Esophagus muscularis mucosa (tissue), 4 donors: ENCODE data around the gene FAM131A. TPM values are rescaled to one million over a fixed set of nuclear protein-coding genes. Genes with fewer than 3 reads are reported as not detected.
A peak's percentile ranks its signal among the peaks of the same experiment; 100 is the strongest.

Source experiments
- DNase-seq: peaks from one replicate; pipeline ENCODE4 v3.0.0-alpha.2; 2017; ENCODE audit errors: extremely low spot score
- H3K27ac ChIP-seq, 4 donors: fragments of 200-600 bp; sonication (generic); replicated peaks in 1 of 4; 1 replicate in 3 of 4; 2 replicates in 1 of 4; pipeline ENCODE4 v1.5.1; 2016 to 2019; ENCODE audit warnings: mild to moderate bottlenecking in 1 of 4
- H3K27me3 ChIP-seq, 4 donors: fragments of 200-600 bp; sonication (generic); one replicate each; pipeline versions ENCODE4 v1.5.1 to v1.6.0; 2016 to 2019
- H3K36me3 ChIP-seq, 4 donors: fragments of 200-600 bp; sonication (generic); one replicate each; pipeline ENCODE4 v1.5.1; 2016 to 2019
- H3K4me1 ChIP-seq, 4 donors: fragments of 200-600 bp; sonication (generic); one replicate each; pipeline ENCODE4 v1.5.1; 2016 to 2019
- H3K4me3 ChIP-seq, 4 donors: fragments of 200-600 bp; sonication (generic); 1 replicate in 2 of 4; 2 replicates in 2 of 4; pipeline ENCODE4 v1.5.1; 2016 to 2019; ENCODE audit warnings: mild to moderate bottlenecking in 4 of 4, moderate library complexity in 1 of 4
- H3K9me3 ChIP-seq, 4 donors: fragments of 200-600 bp; sonication (generic); 1 replicate in 3 of 4; 2 replicates in 1 of 4; pipeline ENCODE4 v1.5.1; 2016 to 2019
- CTCF ChIP-seq, 3 experiments: fragments of 200-600 bp in 2 of 3; fragments of 450-650 bp in 1 of 3; sonication (generic) in 2 of 3; IDR thresholded peaks; one replicate each; pipeline ENCODE4 v1.5.1; 2017 to 2019; ENCODE audit warnings: antibody characterized with exemption in 3 of 3, mild to moderate bottlenecking in 2 of 3, moderate library complexity in 1 of 3
- EP300 ChIP-seq: sonication (generic); formaldehyde crosslinking; IDR thresholded peaks from one replicate; pipeline ENCODE4 v1.6.1; 2017; ENCODE audit warnings: antibody characterized with exemption
- POLR2A ChIP-seq: fragments of 450-650 bp; IDR thresholded peaks from one replicate; pipeline ENCODE4 v1.6.1; 2017; ENCODE audit warnings: antibody characterized with exemption, moderate library complexity, mild to moderate bottlenecking, low read depth
- POLR2AphosphoS5 ChIP-seq, 2 donors: sonication (generic); formaldehyde crosslinking; IDR thresholded peaks; one replicate each; pipeline ENCODE4 v1.6.1; 2017; ENCODE audit warnings: antibody characterized with exemption in 2 of 2
- WGBS: methylation state at CpG from one replicate; pipeline ENCODE4 v1.1.5; 2018; 5-methylcytosine and 5-hydroxymethylcytosine counted together
- intact Hi-C: fragments of 100-400 bp; cut with DNase I; formaldehyde crosslinking; loops from one replicate; pipeline ENCODE4 v1.15.1; 2023
- total RNA-seq, 4 donors: library from RNA; depleted of rRNA; stranded (reverse); fragments of >200 nt; gene quantifications; one replicate each; pipeline versions ENCODE4 v1.1.0 to v1.2.1, GENCODE V29; 2016

Gene FAM131A
- total RNA-seq, 4 donors from 2014 or later, result 40.3 to 71.0 (median 59.9) TPM

GRCh38 chr3:184344579-184345316 is 7.3 kb downstream of the FAM131A start:
- intact Hi-C loops, result loop anchor here (5.0 kb wide), 1 partner anchor 42 kb away; no protein-coding TSS in a partner anchor
- DNase-seq, result no peak
- Histone ChIP-seq H3K36me3 (peaks cover 27 to 58% (median 53%) of the 10 kb centered on the region in 4 donors), H3K9me3 (no peaks in the 10 kb centered on the region), H3K4me3 (no peak overlapping the region), H3K27me3 (no peaks in the 10 kb centered on the region), H3K27ac (peak overlapping the region in 1 of 4 donors; percentile 51), H3K4me1 (peaks cover 7 to 32% (median 17%) of the 10 kb centered on the region in 4 donors)
- WGBS, result 86% methylated on average over 21 of the region's 24 CpGs
- TF ChIP-seq POLR2A, result no peak
- no peak for TF ChIP-seq EP300
- TF ChIP-seq POLR2AphosphoS5 (IDR thresholded peaks at IDR 0.05), result no peak
- no peak for TF ChIP-seq CTCF (IDR thresholded peaks at IDR 0.05)

- intact Hi-C loops, result no loop called here
- 53% methylated on average over 14 of the region's 14 CpGs for WGBS
- Histone ChIP-seq H3K9me3 (no peaks in the 10 kb centered on the region), H3K27ac (peak overlapping the region; percentile 25 to 51 (median 43)), H3K27me3 (no peaks in the 10 kb centered on the region), H3K4me1 (peaks cover 4 to 28% (median 12%) of the 10 kb centered on the region in 4 donors), H3K4me3 (no peak overlapping the region), H3K36me3 (peaks cover 27 to 58% (median 53%) of the 10 kb centered on the region in 4 donors)
- no peak for DNase-seq
- TF ChIP-seq CTCF (IDR thresholded peaks at IDR 0.05), result peak in 2 of 3 experiments; percentile 22 to 39
- TF ChIP-seq POLR2AphosphoS5 (IDR thresholded peaks at IDR 0.05), result peak; percentile 45 to 55
- no peak for TF ChIP-seq POLR2A
Measured at GRCh38 chr3:184345317-184346144, 8.1 kb downstream of the FAM131A start.

DNA sequence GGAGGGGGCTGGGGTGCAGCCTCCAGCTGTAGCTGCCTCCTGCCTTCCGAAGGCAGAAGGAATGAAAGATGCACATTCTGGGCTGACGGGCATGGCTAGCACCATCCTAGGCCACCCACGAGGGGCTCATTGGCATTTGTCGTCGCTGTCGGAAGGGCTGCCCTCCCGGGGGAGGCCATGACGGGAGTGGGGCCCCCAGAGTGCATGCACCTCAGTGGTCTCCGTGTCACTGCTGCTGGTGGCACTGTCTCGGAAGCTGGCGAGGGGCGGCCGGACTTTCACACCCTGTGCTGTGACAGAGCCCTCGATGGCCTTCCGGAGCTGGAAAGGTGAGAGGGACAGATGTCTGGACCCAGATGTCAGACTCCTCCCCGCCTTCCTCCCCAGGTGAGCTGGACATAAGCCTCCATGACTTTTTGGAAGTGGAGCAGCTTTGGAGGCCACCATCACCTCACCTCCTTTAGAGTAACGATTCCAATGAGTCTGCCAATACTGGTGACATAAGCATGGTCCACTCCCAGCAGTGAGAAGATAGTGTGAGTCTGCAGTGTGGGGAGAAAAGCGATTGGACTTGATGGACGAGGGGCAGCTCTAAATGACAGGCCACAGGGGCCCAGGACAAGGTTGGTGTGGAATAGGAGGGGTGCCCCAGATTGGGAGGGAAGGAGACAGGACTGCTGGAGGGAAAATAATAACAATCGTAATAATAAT is 9.2 kb downstream of the FAM131A start:
- Histone ChIP-seq H3K27me3 (no peaks in the 10 kb centered on the region), H3K4me1 (peaks cover 4 to 26% (median 15%) of the 10 kb centered on the region in 4 donors), H3K36me3 (peaks cover 25 to 51% (median 45%) of the 10 kb centered on the region in 4 donors), H3K27ac (no peak overlapping the region), H3K9me3 (no peaks in the 10 kb centered on the region), H3K4me3 (no peak overlapping the region)
- no peak for DNase-seq
- WGBS, result 85% methylated on average over 11 of the region's 20 CpGs
- TF ChIP-seq CTCF (IDR thresholded peaks at IDR 0.05) (no peak), POLR2A (no peak), EP300 (no peak), POLR2AphosphoS5 (IDR thresholded peaks at IDR 0.05) (no peak)
- intact Hi-C loops, result no loop called here

- H3K4me1 ChIP-seq, result peaks cover 4 to 32% (median 16%) of the 10 kb centered on the region in 4 donors
- H3K4me3 ChIP-seq, result no peak overlapping the region
- 62% methylated on average over 12 of the region's 12 CpGs for WGBS
- no peak for DNase-seq
- H3K36me3 ChIP-seq, result peaks cover 17 to 46% (median 36%) of the 10 kb centered on the region in 4 donors
- intact Hi-C loops, result no loop called here
- H3K27ac ChIP-seq, result no peak overlapping the region
- H3K27me3 ChIP-seq, result no peaks in the 10 kb centered on the region
- TF ChIP-seq POLR2AphosphoS5 (IDR thresholded peaks at IDR 0.05) (no peak), CTCF (IDR thresholded peaks at IDR 0.05) (no peak), POLR2A (no peak), EP300 (no peak)
- no peaks in the 10 kb centered on the region for H3K9me3 ChIP-seq
Measured at GRCh38 chr3:184347321-184348056, 10.1 kb downstream of the FAM131A start.
